Inflammatory macrophage (primary cell): ENCODE results near the gene HGF.
"Not testable (repeated sequence)": the region's sequence is repeated elsewhere in the genome, so short reads cannot be mapped to it uniquely, and the experiment has no call there.

Experiments
- DNase-seq, 2 donors: peaks; one replicate each; pipeline ENCODE4 v3.0.0-alpha.2; 2020 to 2022

HGF gene

DNA sequence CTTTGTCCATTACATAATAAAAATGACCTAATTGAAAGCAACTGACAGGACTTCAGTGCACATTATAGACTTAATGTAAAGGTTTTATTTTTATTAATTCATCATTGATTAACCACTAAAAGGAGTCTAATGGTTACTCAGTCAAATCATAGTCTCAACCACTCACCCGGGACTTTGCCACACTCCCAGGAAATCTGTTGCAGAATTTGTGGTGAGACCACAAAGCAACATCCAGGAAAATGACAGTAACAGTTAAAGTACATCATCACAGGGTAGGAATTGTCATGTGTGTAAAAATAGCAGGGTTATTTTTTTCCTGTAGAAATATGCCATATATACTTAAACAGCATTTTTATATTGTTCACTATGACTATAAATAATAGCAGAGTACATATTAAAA is 6.3 kb upstream of the HGF start:
- DNase-seq = peak; percentile 62 to 72

- no peak for DNase-seq
Observed at GRCh38 chr7:81775560-81775959, 5.7 kb upstream of the HGF start.

- DNase-seq = peak in 1 of 2 donors; percentile 26
Observed at GRCh38 chr7:81774551-81774950, 4.7 kb upstream of the HGF start.

DNA sequence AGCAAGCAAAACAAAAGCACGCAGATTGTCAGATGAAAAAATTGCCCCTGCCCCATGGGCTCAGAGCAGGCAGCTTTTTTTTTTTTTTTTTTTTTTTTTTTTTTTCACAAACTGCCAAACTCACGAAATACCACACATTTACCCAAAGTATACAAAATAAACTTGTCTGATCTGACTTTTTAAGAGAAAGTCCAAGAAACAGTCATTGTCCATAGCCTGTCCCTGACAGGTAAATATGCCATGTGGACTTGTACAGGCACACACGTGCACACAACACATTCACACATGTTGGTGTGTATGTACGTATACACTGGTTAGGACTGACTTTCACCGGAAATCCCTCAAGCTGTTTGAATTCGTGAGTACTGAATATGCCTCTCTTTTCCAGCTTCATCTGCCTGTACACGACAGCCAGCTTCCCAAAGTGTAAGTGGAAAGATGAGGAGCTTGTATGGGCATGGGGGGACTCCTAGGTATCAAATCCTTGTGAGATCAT is 929 bp upstream of the HGF start:
- DNase-seq = no peak

- DNase-seq = no peak
Observed at GRCh38 chr7:81768951-81769778, 682 bp downstream of the HGF start.

- DNase-seq = no peak
Observed at GRCh38 chr7:81767926-81768325, 1.9 kb downstream of the HGF start.

- DNase-seq = no peak
Observed at GRCh38 chr7:81761821-81762220, 8.0 kb downstream of the HGF start.

GRCh38 chr7:81761031-81761430 is 8.8 kb downstream of the HGF start:
- DNase-seq = no peak

- no peak for DNase-seq
Observed at GRCh38 chr7:81754918-81755696, 14.7 kb downstream of the HGF start.

- no peak for DNase-seq
Observed at GRCh38 chr7:81753392-81753791, 16.5 kb downstream of the HGF start.

DNA sequence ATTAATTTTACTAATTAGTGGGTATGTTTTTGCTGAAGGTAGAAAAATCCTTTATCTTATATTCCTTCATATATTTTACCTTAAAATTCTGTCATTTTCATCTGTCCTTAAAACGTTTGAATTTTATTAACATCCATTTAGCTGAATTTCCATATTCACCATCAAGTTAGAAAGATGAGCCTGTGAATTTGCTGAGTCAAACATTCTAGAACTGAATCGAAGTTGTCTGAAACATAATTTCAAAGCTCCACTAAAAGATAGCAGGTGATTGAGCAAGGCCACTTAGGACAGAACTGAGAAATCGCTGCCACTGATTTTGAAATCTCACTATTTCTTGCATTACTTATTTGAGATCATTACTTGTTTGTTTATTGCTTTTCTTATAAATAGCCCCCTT is 17.5 kb downstream of the HGF start:
- DNase-seq = peak; percentile 42 to 47

DNA sequence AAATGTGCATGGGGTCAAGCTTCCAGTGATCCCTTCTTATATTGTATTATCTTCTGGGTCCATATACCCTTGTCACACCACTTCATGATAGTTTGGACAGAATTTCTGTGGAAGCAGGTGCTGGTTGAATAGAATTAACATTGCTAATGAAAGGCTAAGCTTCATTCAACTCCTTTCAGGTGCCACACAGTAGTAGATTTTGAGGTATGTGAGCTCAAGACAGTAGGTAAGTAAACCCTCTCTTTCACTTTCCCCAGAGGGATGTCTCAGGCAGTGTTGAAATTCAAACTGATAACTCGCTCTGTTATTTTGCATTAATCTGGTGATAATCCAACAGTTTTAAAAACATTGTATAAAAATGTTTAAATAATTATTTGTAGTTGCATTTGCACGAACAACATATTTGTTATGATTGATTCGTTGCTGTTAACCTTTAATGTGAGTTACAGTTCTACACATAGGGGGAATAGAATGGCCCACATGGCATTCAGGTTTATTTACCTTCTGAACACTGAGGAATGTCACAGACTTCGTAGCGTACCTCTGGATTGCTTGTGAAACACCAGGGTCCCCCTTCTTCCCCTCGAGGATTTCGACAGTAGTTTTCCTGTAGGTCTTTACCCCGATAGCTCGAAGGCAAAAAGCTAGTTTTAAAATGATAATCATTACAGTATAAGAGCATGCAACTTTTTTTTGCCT is 18.1 kb downstream of the HGF start:
- no peak for DNase-seq

- DNase-seq = no peak
Observed at GRCh38 chr7:81745637-81746036, 24.2 kb downstream of the HGF start.

- no peak for DNase-seq
Observed at GRCh38 chr7:81744389-81744788, 25.5 kb downstream of the HGF start.

DNA sequence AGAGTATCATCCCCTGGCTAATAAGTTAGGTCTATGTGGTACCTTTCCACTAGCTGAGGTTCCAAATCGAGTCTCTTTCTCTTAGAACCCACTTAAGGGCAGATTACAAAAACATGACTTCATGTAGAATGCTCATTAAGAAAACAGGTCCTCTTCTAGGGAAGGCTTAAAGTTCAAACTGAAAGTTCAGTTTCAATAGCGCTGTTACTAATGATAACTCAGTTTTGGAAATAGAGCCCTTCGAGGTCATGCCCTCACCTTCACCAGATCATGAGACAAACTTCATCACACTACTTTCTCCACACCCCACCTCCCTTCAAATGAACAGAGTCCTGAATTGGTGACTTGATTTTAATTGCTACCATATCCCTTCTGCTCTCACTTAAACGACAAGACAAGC is 26.2 kb downstream of the HGF start:
- no peak for DNase-seq

DNA sequence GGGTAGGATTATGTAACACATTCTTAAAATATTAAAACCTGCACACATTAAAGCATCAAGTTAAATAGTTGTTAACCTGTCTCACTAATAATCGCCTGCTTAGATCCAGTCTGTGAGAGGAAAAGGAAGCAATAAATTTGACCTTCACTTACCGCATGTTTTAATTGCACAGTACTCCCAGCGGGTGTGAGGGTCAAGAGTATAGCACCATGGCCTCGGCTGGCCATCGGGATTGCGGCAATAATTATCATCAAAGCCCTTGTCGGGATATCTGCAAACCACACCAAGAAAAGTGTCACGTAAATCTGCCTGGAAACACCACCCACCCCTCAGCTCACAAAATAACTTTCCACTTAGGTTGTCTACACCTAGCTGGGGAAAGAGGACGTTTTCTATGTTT is 26.6 kb downstream of the HGF start:
- DNase-seq = no peak

DNA sequence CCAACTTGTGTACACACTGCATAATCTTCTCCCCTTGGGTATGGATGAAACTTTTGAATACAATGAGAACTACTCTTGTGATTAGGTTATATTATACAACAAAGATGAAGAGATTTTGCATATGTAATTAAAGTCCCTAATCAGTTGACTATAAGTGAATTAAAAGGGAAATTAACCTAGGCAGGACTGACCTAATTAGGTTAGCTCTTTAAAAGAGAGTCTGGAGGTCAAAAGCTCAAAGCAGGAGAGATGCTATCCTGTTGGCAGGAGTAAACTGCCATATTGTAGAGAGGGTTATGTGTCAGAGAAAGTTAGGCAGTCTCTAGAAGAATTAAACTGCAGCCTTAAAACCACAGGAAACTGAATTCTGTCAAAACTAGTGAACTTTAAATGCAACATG is 29.4 kb downstream of the HGF start:
- no peak for DNase-seq

- DNase-seq = no peak
Observed at GRCh38 chr7:81736091-81736490, 33.8 kb downstream of the HGF start.

- no peak for DNase-seq
Observed at GRCh38 chr7:81725812-81726127, 44.1 kb downstream of the HGF start.

- no peak for DNase-seq
Observed at GRCh38 chr7:81725003-81725811, 44.6 kb downstream of the HGF start.

- DNase-seq = not testable (repeated sequence)
Observed at GRCh38 chr7:81722250-81722649, 47.6 kb downstream of the HGF start.

GRCh38 chr7:81721437-81721836 is 48.4 kb downstream of the HGF start:
- peak; percentile 5 to 22 for DNase-seq

GRCh38 chr7:81719865-81720264 is 50.0 kb downstream of the HGF start:
- DNase-seq = peak; percentile 8 to 21
